Measurements from ENCODE around the gene CCL22.

The CCL22 gene

GRCh38 chr16:57381791-57382534 is 23.4 kb downstream of the CCL22 start:
- TF ChIP-seq CTCF (IDR thresholded peaks at IDR 0.05; ENCODE audit: low read depth, low read length), result no peak
- Histone ChIP-seq H3K4me2 (ENCODE audit: low read length) (peak overlapping the region; percentile 48), H2AFZ (ENCODE audit: low read depth, low read length) (no peak overlapping the region), H3K36me3 (replicated peaks; ENCODE audit: low read depth, low read length) (no peaks in the 10 kb centered on the region), H4K20me1 (ENCODE audit: insufficient read depth, low read length) (no peaks in the 10 kb centered on the region), H3K4me3 (ENCODE audit: low read length) (no peak overlapping the region), H3K4me1 (ENCODE audit: low read length) (peaks cover 100% of the 10 kb centered on the region), H3K27me3 (ENCODE audit: low read depth, low read length) (no peaks in the 10 kb centered on the region), H3K27ac (ENCODE audit: low read length) (peak overlapping the region; percentile 89), H3K9me3 (ENCODE audit: insufficient read depth, low read length) (no peaks in the 10 kb centered on the region), H3K79me2 (ENCODE audit: low read length) (0 out of 2 replicates have a peak, but pooled peaks cover 5% of the 10 kb centered on the region), H3K9ac (ENCODE audit: low read length) (peak overlapping the region; percentile 60)

- Histone ChIP-seq H3K9ac (ENCODE audit: low read length) (peak overlapping the region; percentile 61; the same call in 1 of the 2 replicates), H3K4me2 (ENCODE audit: low read length) (no peak overlapping the region), H2AFZ (ENCODE audit: low read depth, low read length) (no peak overlapping the region), H4K20me1 (ENCODE audit: insufficient read depth, low read length) (no peaks in the 10 kb centered on the region), H3K4me3 (ENCODE audit: low read length) (no peak overlapping the region), H3K36me3 (replicated peaks; ENCODE audit: low read depth, low read length) (no peaks in the 10 kb centered on the region), H3K79me2 (ENCODE audit: low read length) (0 out of 2 replicates have a peak, but pooled peaks cover 5% of the 10 kb centered on the region), H3K27me3 (ENCODE audit: low read depth, low read length) (no peaks in the 10 kb centered on the region), H3K4me1 (ENCODE audit: low read length) (peaks cover 100% of the 10 kb centered on the region), H3K27ac (ENCODE audit: low read length) (peak overlapping the region; percentile 89), H3K9me3 (ENCODE audit: insufficient read depth, low read length) (no peaks in the 10 kb centered on the region)
- TF ChIP-seq EZH2phosphoT487 (IDR thresholded peaks at IDR 0.05; ENCODE audit: low read depth) (no peak), CTCF (IDR thresholded peaks at IDR 0.05; ENCODE audit: low read depth, low read length) (peak; percentile 39)
Measured at GRCh38 chr16:57382535-57383275, 24.1 kb downstream of the CCL22 start.

GRCh38 chr16:57383276-57384247 is 25.0 kb downstream of the CCL22 start:
- Histone ChIP-seq H3K4me3 (ENCODE audit: low read length) (peak overlapping the region; percentile 13; the same call in 1 of the 2 replicates), H3K79me2 (ENCODE audit: low read length) (0 out of 2 replicates have a peak, but pooled peaks cover 3% of the 10 kb centered on the region), H2AFZ (ENCODE audit: low read depth, low read length) (peak overlapping the region; percentile 1; the same call in 1 of the 2 replicates), H3K4me1 (ENCODE audit: low read length) (peaks cover 100% of the 10 kb centered on the region), H4K20me1 (ENCODE audit: insufficient read depth, low read length) (no peaks in the 10 kb centered on the region), H3K9ac (ENCODE audit: low read length) (peak overlapping the region; percentile 61), H3K27me3 (ENCODE audit: low read depth, low read length) (no peaks in the 10 kb centered on the region), H3K27ac (ENCODE audit: low read length) (peak overlapping the region; percentile 89), H3K36me3 (replicated peaks; ENCODE audit: low read depth, low read length) (no peaks in the 10 kb centered on the region), H3K4me2 (ENCODE audit: low read length) (peak overlapping the region; percentile 61), H3K9me3 (ENCODE audit: insufficient read depth, low read length) (no peaks in the 10 kb centered on the region)
- TF ChIP-seq CTCF (IDR thresholded peaks at IDR 0.05; ENCODE audit: low read depth, low read length) (no peak), EZH2phosphoT487 (IDR thresholded peaks at IDR 0.05; ENCODE audit: low read depth) (no peak)
